A549 (cell line): ENCODE data around the gene TJP3. TPM values are rescaled to one million over a fixed set of nuclear protein-coding genes. Genes with fewer than 3 reads are reported as not detected.

Experiments
- ATAC-seq, 2 experiments: fragments of 200-7000 bp in 1 of 2; fragments of >200 bp in 1 of 2; cut with Nextera tagmentation in 1 of 2; cut with Tn5 transposase in 1 of 2; 3 replicates each; pipeline versions ENCODE4 v1.8.0 to v1.9.1; 2018 to 2020; ENCODE audit warnings: mild to moderate bottlenecking in 1 of 2, moderate library complexity in 1 of 2
- CTCF ChIA-PET: fragments of 300-600 bp; sonication (Branson Sonifier 250); formaldehyde crosslinking; extraction: SDS; loops from one replicate; lab custom pipeline; 2021; ENCODE audit warnings: antibody characterized with exemption, inconsistent platforms; lab: Yijun Ruan, JAX
- POLR2A ChIA-PET: fragments of 350-600 bp; formaldehyde crosslinking; extraction: SDS; loops from one replicate; lab custom pipeline; 2021; ENCODE audit warnings: antibody characterized with exemption, inconsistent platforms; lab: Yijun Ruan, JAX
- DNase-seq, 2 experiments: peaks; one replicate each; pipeline versions ENCODE4 v3.0.0 to v3.0.0-alpha.2; 2011 to 2016; ENCODE audit warnings: low read depth in 1 of 2, low spot score in 1 of 2
- FAIRE-seq: peaks from 2 replicates; lab custom pipeline; 2011; peaks lifted over from hg19 to GRCh38; lab: Jason Lieb, UNC
- H3K27ac ChIP-seq, 2 experiments: fragments of >200 bp; sonication (Bioruptor Twin); formaldehyde crosslinking; 3 replicates each; pipeline ENCODE4 v1.5.1; 2016 to 2017
- H3K4me1 ChIP-seq: fragments of >200 bp; sonication (Bioruptor Twin); formaldehyde crosslinking; 3 replicates; pipeline ENCODE4 v1.6.1; 2016
- H3K4me2 ChIP-seq: fragments of >200 bp; sonication (Bioruptor Twin); formaldehyde crosslinking; 3 replicates; pipeline ENCODE4 v1.6.1; 2016
- H3K4me3 ChIP-seq: fragments of >200 bp; sonication (Bioruptor Twin); formaldehyde crosslinking; 3 replicates; pipeline ENCODE4 v1.5.1; 2016
- H3K9me3 ChIP-seq: fragments of >200 bp; sonication (Bioruptor Twin); formaldehyde crosslinking; 3 replicates; pipeline ENCODE4 v1.6.1; 2016
- ATOH8 ChIP-seq: fragments of 250-450 bp; sonication (Bioruptor Pico); IDR thresholded peaks from 2 replicates; pipeline ENCODE4 v1.5.0; 2020; ENCODE audit warnings: low read depth, mild to moderate bottlenecking, moderate library complexity
- CBX2 ChIP-seq: fragments of 200-600 bp; sonication (generic); IDR thresholded peaks from 2 replicates; pipeline ENCODE4 v1.6.1; 2016; ENCODE audit warnings: low read depth, mild to moderate bottlenecking, borderline replicate concordance
- CTCF ChIP-seq: fragments of >200 bp; sonication (Bioruptor Twin); formaldehyde crosslinking; IDR thresholded peaks from 3 replicates; pipeline ENCODE4 v1.5.1; 2016
- E2F6 ChIP-seq: IDR thresholded peaks from 2 replicates; pipeline ENCODE4 v1.6.1; 2012; ENCODE audit warnings: low read depth, borderline replicate concordance
- FOSB ChIP-seq: fragments of 250-450 bp; sonication (Bioruptor Pico); IDR thresholded peaks from 2 replicates; pipeline ENCODE4 v1.5.0; 2020; ENCODE audit warnings: mild to moderate bottlenecking, moderate library complexity
- FOSL2 ChIP-seq, 2 experiments: fragments of 450-650 bp in 1 of 2; fragments of >200 bp in 1 of 2; sonication (Bioruptor Twin) in 1 of 2; formaldehyde crosslinking; IDR thresholded peaks; 2 replicates each; pipeline versions ENCODE4 v1.5.0 to v1.6.1; 2016 to 2020; ENCODE audit warnings: mild to moderate bottlenecking in 1 of 2, moderate library complexity in 1 of 2
- HEYL ChIP-seq: fragments of 250-450 bp; sonication (Bioruptor Pico); IDR thresholded peaks from 2 replicates; pipeline ENCODE4 v1.8.0; 2021; ENCODE audit warnings: mild to moderate bottlenecking, moderate library complexity
- HMGXB4 ChIP-seq: fragments of 250-450 bp; sonication (Bioruptor Pico); IDR thresholded peaks from 2 replicates; pipeline ENCODE4 v1.5.0; 2021; ENCODE audit warnings: mild to moderate bottlenecking, moderate library complexity, borderline replicate concordance
- HOXA7 ChIP-seq: fragments of 250-450 bp; sonication (Bioruptor Pico); IDR thresholded peaks from 2 replicates; pipeline ENCODE4 v1.5.0; 2020; ENCODE audit warnings: mild to moderate bottlenecking, moderate library complexity
- HOXB13 ChIP-seq: fragments of 250-450 bp; sonication (Bioruptor Pico); IDR thresholded peaks from 2 replicates; pipeline ENCODE4 v1.5.0; 2020; ENCODE audit warnings: low read depth, mild to moderate bottlenecking, moderate library complexity
- HOXB5 ChIP-seq: fragments of 250-450 bp; sonication (Bioruptor Pico); IDR thresholded peaks from 2 replicates; pipeline ENCODE4 v1.5.0; 2020; ENCODE audit warnings: mild to moderate bottlenecking, moderate library complexity
- JUN ChIP-seq, 2 experiments: fragments of >200 bp; sonication (Bioruptor Twin); formaldehyde crosslinking; IDR thresholded peaks; 2 replicates in 1 of 2; 3 replicates in 1 of 2; pipeline ENCODE4 v1.6.1; 2016 to 2017
- KDM1A ChIP-seq: fragments of 200-600 bp; sonication (generic); IDR thresholded peaks from 2 replicates; pipeline ENCODE4 v1.6.1; 2016; ENCODE audit warnings: low read depth, mild to moderate bottlenecking
- KDM5A ChIP-seq: fragments of 200-600 bp; sonication (generic); IDR thresholded peaks from 2 replicates; pipeline ENCODE4 v1.6.1; 2016; ENCODE audit warnings: antibody characterized with exemption, mild to moderate bottlenecking
- MYC ChIP-seq: IDR thresholded peaks from 2 replicates; pipeline ENCODE4 v1.6.1; 2012; ENCODE audit warnings: mild to moderate bottlenecking, inconsistent platforms, low read length, improper control_type of control experiment, borderline replicate concordance
- NPAS2 ChIP-seq: fragments of 250-450 bp; sonication (Bioruptor Pico); IDR thresholded peaks from 2 replicates; pipeline ENCODE4 v1.8.0; 2022; ENCODE audit warnings: mild to moderate bottlenecking, moderate library complexity, borderline replicate concordance
- NR3C1 ChIP-seq: fragments of >200 bp; sonication (Bioruptor Twin); formaldehyde crosslinking; IDR thresholded peaks from 3 replicates; pipeline ENCODE4 v1.6.1; 2017
- POLR2AphosphoS2 ChIP-seq: conservative IDR thresholded peaks from 2 replicates; pipeline ENCODE4 v1.6.1; 2012; ENCODE audit warnings: low read length, improper control_type of control experiment, inconsistent platforms
- RCOR1 ChIP-seq: fragments of 150-350 bp; IDR thresholded peaks from 2 replicates; pipeline ENCODE4 v1.6.1; 2014; ENCODE audit warnings: antibody characterized with exemption, low read length, low read depth
- REST ChIP-seq: fragments of 200-600 bp; sonication (generic); IDR thresholded peaks from 2 replicates; pipeline ENCODE4 v1.6.1; 2016; ENCODE audit warnings: antibody characterized with exemption, mild to moderate bottlenecking, moderate library complexity
- RFX5 ChIP-seq: fragments of 450-650 bp; IDR thresholded peaks from 2 replicates; pipeline ENCODE4 v1.7.1; 2014; ENCODE audit warnings: antibody characterized with exemption, mild to moderate bottlenecking, moderate library complexity
- SMC3 ChIP-seq: fragments of >200 bp; sonication (Bioruptor Twin); formaldehyde crosslinking; IDR thresholded peaks from 3 replicates; pipeline ENCODE4 v1.6.1; 2018; ENCODE audit warnings: inconsistent platforms
- TP53 ChIP-seq: fragments of 250-450 bp; sonication (Bioruptor Pico); IDR thresholded peaks from 2 replicates; pipeline ENCODE4 v1.5.0; 2021; ENCODE audit warnings: mild to moderate bottlenecking, moderate library complexity
- USF2 ChIP-seq: fragments of 450-650 bp; IDR thresholded peaks from 2 replicates; pipeline ENCODE4 v1.6.1; 2014; ENCODE audit warnings: antibody characterized with exemption
- WGBS: methylation state at CpG from one replicate; pipeline ENCODE4 v1.1.6; 2017; ENCODE audit errors: missing lambda C conversion rate; 5-methylcytosine and 5-hydroxymethylcytosine counted together
- polyA plus RNA-seq, 4 experiments: library from polyadenylated mRNA; depleted of rRNA in 3 of 4; stranded (reverse); fragments of >200 nt; fragmentation: RNase III in 1 of 4; extraction: RNeasy Plus Mini Kit Qiagen cat#74134 plus additional on column Dnase treatment in 1 of 4; gene quantifications; 2 replicates in 3 of 4; 3 replicates in 1 of 4; pipeline ENCODE4 v1.2.3, GENCODE V29; 2011 to 2017

The TJP3 gene
- polyA plus RNA-seq, 2 of the 4 experiments (the other 2 are of a cell fraction) = 1.5 to 2.3 TPM

- Histone ChIP-seq H3K4me1 (no peaks in the 10 kb centered on the region), H3K4me2 (no peak overlapping the region), H3K27ac (no peak overlapping the region), H3K9me3 (no peaks in the 10 kb centered on the region), H3K4me3 (no peak overlapping the region)
- ChIA-PET CTCF (interaction anchor here (1.0 kb wide), 1 partner anchor 10 kb away, joined by 3 read pairs; no protein-coding TSS in a partner anchor), POLR2A (interaction anchor here (2.4 kb wide), 1 partner anchor 11 kb away, joined by 9 read pairs; the partner anchor contains the start of gene MRPL54)
- TF ChIP-seq HEYL (CRISPR knock-in tag) = no peak
- TF ChIP-seq CBX2 = no peak
- TF ChIP-seq FOSL2 (IDR thresholded peaks at IDR 0.05) = no peak
- TF ChIP-seq FOSL2 (CRISPR knock-in tag; IDR thresholded peaks at IDR 0.05) = no peak
- no peak for TF ChIP-seq NR3C1
- TF ChIP-seq JUN (IDR thresholded peaks at IDR 0.05) = no peak
- no peak for TF ChIP-seq ATOH8
- TF ChIP-seq E2F6 = no peak
- no peak for TF ChIP-seq POLR2AphosphoS2
- no peak for TF ChIP-seq SMC3
- no peak for TF ChIP-seq HOXA7 (CRISPR knock-in tag)
- TF ChIP-seq REST = no peak
- TF ChIP-seq MYC = no peak
- no peak for TF ChIP-seq TP53 (CRISPR knock-in tag)
- no peak for TF ChIP-seq CTCF
- WGBS = 64% methylated on average over 12 of the region's 12 CpGs
- ATAC-seq = no peak
- DNase-seq = no peak
- FAIRE-seq = no peak
Observed at GRCh38 chr19:3773814-3774515, 65.8 kb downstream of the TJP3 start.

- FAIRE-seq (no peak), DNase-seq (no peak), ATAC-seq (no peak)
- Histone ChIP-seq H3K27ac (no peak overlapping the region), H3K4me1 (no peaks in the 10 kb centered on the region), H3K4me3 (no peak overlapping the region), H3K9me3 (no peaks in the 10 kb centered on the region), H3K4me2 (no peak overlapping the region)
- 81% methylated on average over 5 of the region's 25 CpGs for WGBS
- ChIA-PET CTCF (interaction anchor here (1.1 to 1.6 kb wide), 2 partner anchors 13 to 14 kb away, joined by 3 read pairs; partner anchors contain the start of gene MRPL54), POLR2A (interaction anchor here (2.4 kb wide), 1 partner anchor 12 kb away, joined by 9 read pairs; the partner anchor contains the start of gene MRPL54)
- no peak for TF ChIP-seq FOSB (CRISPR knock-in tag)
- no peak for TF ChIP-seq RFX5
- TF ChIP-seq HEYL (CRISPR knock-in tag) = no peak
- no peak for TF ChIP-seq HMGXB4 (CRISPR knock-in tag)
- no peak for TF ChIP-seq RCOR1
- TF ChIP-seq JUN (IDR thresholded peaks at IDR 0.05) = no peak
- TF ChIP-seq FOSL2 (IDR thresholded peaks at IDR 0.05) = no peak
- no peak for TF ChIP-seq FOSL2 (CRISPR knock-in tag; IDR thresholded peaks at IDR 0.05)
- TF ChIP-seq HOXB5 (CRISPR knock-in tag) = no peak
- no peak for TF ChIP-seq POLR2AphosphoS2
- no peak for TF ChIP-seq KDM5A
- no peak for TF ChIP-seq HOXB13 (CRISPR knock-in tag)
- TF ChIP-seq KDM1A = no peak
- TF ChIP-seq USF2 = no peak
- TF ChIP-seq NPAS2 (CRISPR knock-in tag) = no peak
- no peak for TF ChIP-seq NR3C1
Observed at GRCh38 chr19:3774621-3775373, 66.6 kb downstream of the TJP3 start.
